GM12892 (cell line): Measurements from ENCODE around the gene ASNSD1.
"Not testable (repeated sequence)": the region's sequence is repeated elsewhere in the genome, so short reads cannot be mapped to it uniquely, and the experiment has no call there.

Experiments used
- DNase-seq: peaks from one replicate; pipeline ENCODE4 v3.0.0; 2011; ENCODE audit not compliant: insufficient read length
- FAIRE-seq: peaks from 2 replicates; lab custom pipeline; 2011; peaks lifted over from hg19 to GRCh38; lab: Jason Lieb, UNC
- POLR2A ChIP-seq: IDR thresholded peaks from 2 replicates; pipeline ENCODE4 v1.6.1; 2011; ENCODE audit warnings: low read depth, low read length, control low read depth
- POLR2AphosphoS5 ChIP-seq: IDR thresholded peaks from 2 replicates; pipeline ENCODE4 v1.6.1; 2011; ENCODE audit warnings: low read depth, low read length, control low read depth
- TAF1 ChIP-seq: IDR thresholded peaks from 2 replicates; pipeline ENCODE4 v1.6.1; 2011; ENCODE audit warnings: low read depth, mild to moderate bottlenecking, control low read depth, low read length, borderline replicate concordance

ASNSD1 gene

DNA sequence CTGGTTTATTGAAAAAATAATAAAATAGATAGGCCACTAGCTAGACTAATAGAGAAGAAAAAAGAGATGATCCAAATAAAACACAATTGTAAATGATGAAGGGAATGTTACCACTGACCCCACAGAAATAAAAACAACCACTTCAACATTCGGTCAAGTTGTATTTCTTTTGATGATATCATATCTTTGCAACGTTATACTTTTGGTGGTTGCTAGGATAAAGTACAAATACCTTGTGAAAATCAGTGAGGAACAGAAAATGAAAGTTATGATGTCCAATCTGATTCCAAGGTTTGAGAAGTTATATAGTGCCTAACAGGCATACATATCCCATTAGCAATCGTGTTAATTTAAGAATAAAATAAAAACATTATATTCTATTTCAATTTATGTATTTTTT is 6.6 kb upstream of the ASNSD1 start:
- DNase-seq (no peak), FAIRE-seq (no peak)
- no peak for TF ChIP-seq TAF1
- no peak for TF ChIP-seq POLR2A

GRCh38 chr2:189657867-189658266 is 3.4 kb upstream of the ASNSD1 start:
- no peak for TF ChIP-seq TAF1
- no peak for TF ChIP-seq POLR2AphosphoS5
- DNase-seq (no peak), FAIRE-seq (peak; percentile 95)

GRCh38 chr2:189658306-189659212 is 2.7 kb upstream of the ASNSD1 start:
- DNase-seq (no peak), FAIRE-seq (peak; percentile 84)
- TF ChIP-seq POLR2AphosphoS5 (no peak), TAF1 (no peak), POLR2A (no peak)

- no peak for TF ChIP-seq POLR2A
- TF ChIP-seq TAF1: no peak
Observed at GRCh38 chr2:189659734-189660133, 1.5 kb upstream of the ASNSD1 start.

GRCh38 chr2:189660803-189661147 is 484 bp upstream of the ASNSD1 start:
- DNase-seq: no peak
- FAIRE-seq: no peak
- TF ChIP-seq TAF1 (no peak), POLR2A (no peak), POLR2AphosphoS5 (no peak)

More at GRCh38 chr2:189659734-189660133, 1.5 kb upstream of the ASNSD1 start:
- no peak for DNase-seq
- no peak for FAIRE-seq

GRCh38 chr2:189661957-189662321 is 680 bp downstream of the ASNSD1 start:
- no peak for TF ChIP-seq TAF1
- no peak for TF ChIP-seq POLR2A
- no peak for TF ChIP-seq POLR2AphosphoS5
- FAIRE-seq: no peak
- DNase-seq: no peak

DNA sequence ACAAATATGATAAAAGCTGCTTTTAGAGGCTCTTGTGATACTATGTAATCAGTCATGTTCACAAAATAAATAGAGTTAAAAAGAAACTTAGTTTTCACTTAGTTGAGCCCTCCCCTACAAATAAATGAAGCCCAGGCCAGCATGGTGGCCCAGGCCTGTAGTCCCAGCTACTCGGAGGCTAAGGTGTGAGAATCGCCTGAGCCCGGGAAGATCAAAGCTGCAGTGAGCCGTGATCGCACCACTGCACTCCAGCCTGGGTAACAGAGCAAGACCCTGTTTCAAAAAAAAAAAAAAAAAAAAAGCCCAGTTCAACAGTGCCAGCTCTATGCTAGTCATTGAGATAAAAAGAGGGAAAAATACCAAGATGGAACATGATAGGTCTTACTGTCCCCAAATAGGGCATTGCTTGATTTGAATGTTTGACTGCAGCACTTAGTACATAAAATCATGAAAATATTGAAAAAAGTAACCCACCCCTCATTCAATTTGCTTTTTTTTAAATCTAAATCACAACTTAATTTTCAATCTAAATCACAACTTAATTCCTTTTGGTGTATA is 1.5 kb downstream of the ASNSD1 start:
- FAIRE-seq: peak; percentile 38

DNA sequence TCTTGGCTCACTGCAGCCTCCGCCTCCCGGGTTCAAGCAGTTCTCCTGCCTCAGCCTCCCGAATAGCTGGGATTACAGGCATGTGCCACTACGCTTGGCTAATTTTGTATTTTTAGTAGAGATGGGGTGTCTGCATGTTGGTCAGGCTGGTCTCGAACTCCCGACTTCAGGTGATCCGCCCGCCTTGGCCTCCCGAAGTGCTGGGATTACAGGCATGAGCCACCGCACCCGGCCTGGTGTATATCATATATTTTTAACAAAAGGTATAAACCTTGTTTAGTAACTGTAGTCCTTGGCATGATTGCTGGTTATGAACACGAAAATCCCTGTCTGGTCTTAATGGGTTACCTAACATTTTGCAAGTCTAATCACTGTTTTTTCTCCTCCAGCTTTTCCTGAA is 2.1 kb downstream of the ASNSD1 start:
- not testable (repeated sequence) for DNase-seq

More for the DNA sequence above, 1.5 kb downstream of the ASNSD1 start:
- DNase-seq: no peak
- no peak for TF ChIP-seq POLR2AphosphoS5
- no peak for TF ChIP-seq TAF1
- TF ChIP-seq POLR2A: no peak

GRCh38 chr2:189669913-189670312 is 8.7 kb downstream of the ASNSD1 start:
- FAIRE-seq (no peak), DNase-seq (no peak)
- TF ChIP-seq POLR2A: no peak
- no peak for TF ChIP-seq POLR2AphosphoS5
- no peak for TF ChIP-seq TAF1

More for the DNA sequence above, 2.1 kb downstream of the ASNSD1 start:
- FAIRE-seq: not testable (repeated sequence)

DNA sequence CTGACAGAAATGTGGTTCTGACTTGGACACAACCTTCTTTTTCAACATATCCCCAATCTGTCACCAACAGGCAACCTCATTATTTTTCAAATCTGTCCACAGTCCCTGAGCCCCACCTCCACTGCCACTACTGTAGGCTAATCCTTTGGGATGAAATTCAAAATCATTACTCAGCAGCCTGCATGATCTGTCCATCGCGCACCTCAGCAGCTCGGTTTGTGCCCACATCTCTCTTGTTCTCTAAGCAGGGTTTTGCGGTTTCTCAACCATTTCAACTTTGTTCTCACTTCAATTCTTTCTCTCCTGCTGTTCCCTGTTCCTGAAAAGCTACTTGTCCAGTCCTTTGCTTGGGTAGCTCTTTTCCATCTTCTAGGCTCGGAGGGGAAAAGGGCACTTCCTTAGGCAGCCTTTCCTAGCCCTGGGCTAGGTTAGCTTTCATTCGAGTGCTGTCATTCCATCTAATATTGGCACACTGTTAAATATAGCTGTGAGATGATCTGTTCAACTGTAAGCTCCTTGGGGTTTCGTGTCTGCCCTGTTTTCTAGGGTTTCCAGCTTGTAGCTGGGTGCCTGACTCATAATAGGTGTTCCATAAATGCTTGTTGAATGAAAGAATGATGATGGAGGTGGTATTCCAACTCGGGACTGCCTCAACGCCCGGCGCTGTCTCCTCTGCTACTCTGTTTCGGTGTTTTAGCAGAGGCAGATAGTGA is 12.6 kb downstream of the ASNSD1 start:
- no peak for TF ChIP-seq POLR2AphosphoS5
- TF ChIP-seq TAF1: no peak
- TF ChIP-seq POLR2A: no peak
- DNase-seq (no peak), FAIRE-seq (no peak)

DNA sequence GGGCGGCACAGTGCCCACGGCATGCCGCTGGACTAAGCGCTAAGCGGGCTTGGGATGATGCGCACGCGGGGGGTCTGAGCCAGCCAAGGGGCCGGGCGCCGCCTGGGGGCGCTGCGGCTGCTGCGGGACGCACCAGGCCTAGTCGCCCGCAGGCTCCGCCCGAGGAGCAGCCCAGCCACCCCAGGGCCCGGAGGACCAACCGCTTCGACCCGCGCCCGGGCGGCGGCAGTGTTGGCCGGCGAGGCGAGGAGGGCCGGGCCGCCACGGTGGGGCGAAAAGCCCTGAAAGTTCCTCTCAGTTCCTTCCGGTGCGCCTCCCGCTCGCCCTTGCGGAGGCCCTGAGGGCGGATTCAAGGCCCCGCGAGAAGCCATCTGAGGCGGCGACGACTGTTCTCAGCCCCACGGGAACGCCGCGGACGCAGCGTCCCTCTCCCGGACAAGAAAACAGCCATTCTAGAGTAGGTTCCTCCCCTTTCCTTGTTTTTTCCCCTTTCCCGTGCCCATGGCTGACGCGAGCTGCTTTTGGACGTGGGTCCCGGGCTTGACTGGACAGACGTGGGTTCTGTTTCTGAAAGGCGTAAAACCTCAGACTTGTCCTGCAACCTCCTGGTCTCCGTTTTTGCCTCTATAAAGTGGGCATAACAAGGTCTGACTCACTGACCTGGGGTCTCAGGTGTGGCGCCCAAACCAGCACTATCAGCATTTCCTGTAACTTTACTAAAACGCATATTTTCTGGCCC is 13.3 kb downstream of the ASNSD1 start, which contains the start of gene ANKAR:
Gene ANKAR (plus strand): TSS at position 297 of the 739 bp plus-strand sequence. CDS start 1,821 bp downstream, outside the sequence.
- FAIRE-seq: peak; percentile 87
- DNase-seq: peak; percentile 77
- TF ChIP-seq POLR2AphosphoS5: peak; percentile 73
- peak; percentile 67 for TF ChIP-seq TAF1
- peak; percentile 76; the same call in 1 of the 2 replicates for TF ChIP-seq POLR2A
